Daoy (cell line): Measurements from ENCODE around the gene INPP5E. TPM values are rescaled to one million over a fixed set of nuclear protein-coding genes. Genes with fewer than 3 reads are reported as not detected.

Source experiments
- DNase-seq: peaks from one replicate; pipeline ENCODE4 v3.0.0-alpha.2; 2015; ENCODE audit warnings: low read depth
- total RNA-seq: library from RNA; depleted of rRNA; stranded (reverse); fragments of >200 nt; shearing (Covaris generic); gene quantifications from 2 replicates; pipeline ENCODE4 v1.2.3, GENCODE V29; 2014

INPP5E gene
- total RNA-seq, 1 experiment from 2014 or later = 6.6 TPM

DNA sequence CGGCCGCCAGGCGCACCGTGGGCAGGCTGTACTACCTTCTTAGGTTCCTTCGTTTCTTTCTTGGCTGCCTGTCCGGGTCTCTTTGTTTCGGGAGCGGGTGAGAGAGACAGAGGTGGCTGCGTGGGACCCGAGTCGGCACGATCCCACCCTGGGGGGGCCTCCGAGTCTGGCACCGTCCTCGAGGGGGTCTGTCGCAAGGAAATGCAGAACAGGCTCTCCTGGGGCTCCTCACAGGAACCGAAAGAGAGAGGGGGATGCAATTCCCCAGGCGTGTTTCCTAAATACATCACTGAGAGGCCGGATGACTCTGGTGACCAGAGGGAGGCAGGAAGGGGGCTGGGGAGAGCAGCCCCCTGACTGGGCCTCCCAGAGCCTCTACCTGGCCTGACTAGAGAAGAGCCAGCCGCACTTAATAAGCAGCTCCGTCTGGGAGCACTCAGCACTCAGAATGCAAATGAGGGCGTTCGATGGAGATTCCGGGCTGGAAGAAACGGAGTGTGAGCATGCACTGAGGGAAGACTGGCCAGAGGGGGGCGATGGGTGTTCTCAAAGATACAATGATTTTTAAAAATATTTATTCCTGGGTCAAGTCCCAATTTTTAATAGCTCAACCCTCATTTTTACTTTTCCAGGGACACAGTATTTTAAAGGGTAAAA, 11.7 kb upstream of the INPP5E start:
- no peak for DNase-seq

DNA sequence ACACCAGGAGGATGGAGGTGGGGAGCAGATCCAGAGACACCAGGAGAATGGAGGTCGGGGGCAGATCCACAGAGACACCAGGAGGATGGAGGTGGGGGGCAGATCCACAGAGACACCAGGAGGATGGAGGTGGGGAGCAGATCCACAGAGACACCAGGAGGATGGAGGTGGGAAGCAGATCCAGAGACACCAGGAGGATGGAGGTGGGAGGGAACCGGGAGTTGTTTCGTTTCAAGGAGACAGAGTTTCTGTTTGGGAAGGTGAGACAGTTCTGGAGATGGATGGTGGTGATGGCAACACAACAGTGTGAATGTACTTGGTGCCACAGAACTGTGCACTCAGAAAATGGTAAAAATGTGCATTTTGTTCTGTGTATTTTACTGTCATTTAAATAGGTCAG, 9.0 kb upstream of the INPP5E start:
- no peak for DNase-seq

DNA sequence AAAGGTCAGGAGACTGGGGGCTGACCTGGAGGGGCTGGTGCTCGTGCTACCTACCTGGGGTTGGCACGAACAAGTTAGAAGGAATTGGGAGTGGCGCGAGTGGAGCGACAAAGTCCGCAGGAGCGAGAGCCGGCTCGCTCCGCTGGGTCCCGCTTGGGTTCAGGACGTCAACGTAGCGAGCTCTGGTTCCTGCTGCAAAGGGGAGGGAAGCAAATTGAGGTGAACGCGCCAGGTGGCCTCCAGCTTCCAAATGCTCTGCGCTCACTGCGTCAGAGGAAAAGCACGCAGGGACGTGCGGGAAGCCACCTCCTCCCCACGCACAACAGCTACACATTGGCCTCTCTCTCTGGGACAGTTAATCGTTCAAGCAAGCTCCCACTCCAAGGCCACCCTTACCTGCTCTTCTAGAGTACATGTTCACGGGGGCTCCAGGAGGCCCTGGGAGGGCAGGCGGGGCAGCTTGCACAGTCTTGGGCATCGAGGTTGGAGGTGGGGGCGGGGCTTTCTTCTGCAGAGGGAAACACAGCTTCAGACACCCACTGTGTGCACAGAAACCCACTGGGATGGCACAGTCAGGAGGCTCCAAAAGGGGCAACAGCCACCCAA, 7.6 kb upstream of the INPP5E start:
- DNase-seq = no peak

DNA sequence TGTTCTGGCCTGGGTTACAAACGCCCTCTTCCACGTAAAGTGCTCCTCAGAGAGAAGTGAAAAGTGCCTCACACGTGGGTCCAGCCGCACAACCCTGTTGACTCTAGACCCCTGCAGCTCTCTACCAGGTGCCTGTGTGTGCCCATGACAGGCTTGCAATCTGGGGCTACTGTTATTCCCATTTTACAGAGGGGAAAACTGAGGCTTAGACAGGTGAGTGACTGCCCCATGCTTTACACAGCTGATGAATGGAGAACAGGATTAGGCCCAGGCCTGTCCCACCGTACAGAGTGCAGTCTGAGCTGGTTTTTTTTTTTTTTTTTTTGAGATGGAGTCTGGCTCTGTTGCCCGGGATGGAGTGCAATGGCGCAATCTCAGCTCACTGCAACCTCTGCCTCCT, 6.2 kb upstream of the INPP5E start:
- DNase-seq = no peak

DNA sequence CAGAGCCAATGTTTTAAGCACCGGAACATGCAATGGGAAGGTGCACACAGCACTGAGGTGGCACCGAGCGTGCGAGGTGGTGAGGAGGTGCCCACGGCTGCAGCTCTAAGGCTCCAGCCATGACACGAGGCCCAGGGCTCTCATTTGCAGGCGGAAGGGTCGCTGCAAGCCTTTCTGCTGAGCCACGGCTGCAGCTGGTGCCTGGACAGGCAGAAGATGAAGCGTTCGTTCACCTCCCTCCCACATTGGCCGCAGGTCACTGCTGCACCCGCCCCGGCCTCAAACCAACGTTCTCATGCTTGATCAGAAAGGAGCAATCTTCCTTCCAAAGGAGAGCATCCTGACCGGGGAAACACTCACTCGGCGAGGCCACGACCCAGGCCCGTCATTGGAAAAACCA, 4.5 kb upstream of the INPP5E start:
- DNase-seq = no peak

DNA sequence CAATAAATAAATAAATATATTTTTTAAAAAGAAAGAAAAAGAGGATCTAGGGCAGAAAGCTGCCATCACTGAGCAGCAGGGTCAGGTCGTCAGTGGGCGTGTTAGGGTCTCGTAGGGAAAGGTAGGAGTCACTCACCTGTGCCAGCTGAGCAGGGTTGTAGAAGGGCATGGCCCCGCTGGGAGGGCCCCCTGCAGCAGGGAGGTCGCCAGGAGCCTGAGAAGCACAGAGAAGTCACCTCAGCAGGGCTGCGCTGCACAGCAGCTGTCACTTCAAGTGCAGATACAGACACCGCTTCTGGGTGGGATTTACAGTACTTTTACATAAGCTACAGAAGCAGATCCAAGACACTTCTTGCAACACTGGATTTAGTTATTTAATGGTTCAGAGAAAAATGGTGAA, 4.0 kb upstream of the INPP5E start:
- DNase-seq = no peak

DNA sequence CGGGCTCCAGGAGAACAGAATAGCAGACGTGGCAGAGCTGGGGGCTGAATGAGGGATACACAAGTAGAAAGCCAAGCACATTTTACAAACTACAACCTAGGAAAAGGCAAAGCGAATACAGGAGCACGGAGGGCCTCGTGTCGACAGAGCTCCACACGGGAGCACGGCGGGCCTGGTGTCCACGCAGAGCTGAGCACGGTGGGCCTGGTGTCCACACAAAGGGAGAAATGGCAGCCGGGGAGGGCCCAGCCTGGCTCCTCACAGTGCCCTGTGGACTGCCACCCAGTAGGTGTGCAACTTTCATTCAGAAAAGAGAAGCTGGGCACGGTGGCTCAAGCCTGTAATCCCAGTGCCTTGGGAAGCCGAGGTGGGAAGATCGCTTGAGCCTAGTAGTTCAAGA, 3.4 kb upstream of the INPP5E start:
- no peak for DNase-seq

DNA sequence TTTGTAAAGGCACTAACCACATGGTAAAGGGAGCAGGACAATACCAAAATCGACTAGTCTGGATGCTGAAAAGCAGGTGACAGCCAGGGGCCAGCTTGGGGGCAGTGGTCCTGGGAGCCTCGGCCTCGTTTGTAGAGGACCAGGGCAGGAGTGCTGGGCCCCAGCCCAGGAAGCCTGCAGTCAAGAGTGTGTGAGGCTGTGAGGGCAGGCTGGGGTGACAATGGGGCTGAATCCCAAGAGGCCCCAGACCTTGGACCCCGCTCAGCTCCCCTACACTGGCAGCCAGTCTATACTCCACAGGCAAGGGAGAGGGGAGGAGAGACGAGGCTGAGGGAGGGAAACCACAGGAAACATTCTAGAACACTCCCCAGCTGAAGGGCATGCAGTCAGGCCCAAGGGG, 2.6 kb upstream of the INPP5E start:
- no peak for DNase-seq

DNA sequence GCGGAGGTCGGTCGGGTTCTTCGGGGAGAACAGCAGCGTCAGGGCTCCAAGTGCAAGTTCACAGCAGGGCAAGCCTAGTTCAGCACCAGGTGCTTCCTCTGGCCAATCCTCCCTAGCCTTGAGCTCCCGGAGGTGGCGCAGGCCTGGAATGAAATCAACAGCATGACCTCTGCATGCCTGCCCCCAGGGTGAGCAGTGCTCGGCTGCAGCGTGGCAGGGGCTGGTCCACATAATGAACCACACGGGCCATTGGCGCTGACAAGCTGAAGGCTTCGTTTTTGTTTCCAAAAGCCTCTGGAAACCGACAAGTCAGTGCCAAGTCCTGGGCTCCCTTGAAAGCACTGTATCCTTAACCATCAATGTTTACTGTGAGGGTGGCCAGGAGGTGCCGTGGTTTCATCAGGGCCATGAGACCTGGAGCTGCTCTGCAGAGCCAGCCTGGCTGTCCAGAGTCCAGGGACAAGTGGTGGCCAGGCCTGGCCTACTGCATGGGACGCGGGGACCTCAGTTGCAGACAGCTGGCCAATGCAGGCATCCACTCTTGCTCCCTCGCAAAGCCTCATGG, 2.1 kb upstream of the INPP5E start:
- DNase-seq = no peak

DNA sequence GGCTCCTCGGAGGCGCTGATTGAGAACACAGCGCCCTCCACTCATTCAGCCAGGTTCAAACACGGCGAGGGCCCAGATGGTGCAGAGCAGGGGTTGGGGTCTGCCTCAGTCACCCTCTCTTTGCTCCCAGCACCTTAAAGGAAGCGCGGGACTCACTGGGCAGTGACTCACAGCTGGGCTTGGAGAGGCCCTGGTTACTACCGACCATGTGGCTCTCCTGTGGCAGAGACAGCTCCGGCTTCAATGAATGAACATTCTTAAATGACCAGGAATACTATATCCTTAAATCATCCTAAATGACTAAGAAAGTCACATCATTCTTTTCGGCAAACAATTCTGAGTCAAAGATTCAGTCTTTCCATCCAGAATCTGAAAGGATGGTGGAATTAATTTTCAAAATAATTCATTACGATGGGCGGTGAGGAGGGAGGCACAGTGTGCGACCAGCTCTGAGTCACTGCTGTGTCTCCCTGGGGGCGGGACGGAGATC, 1.6 kb upstream of the INPP5E start:
- DNase-seq = no peak

DNA sequence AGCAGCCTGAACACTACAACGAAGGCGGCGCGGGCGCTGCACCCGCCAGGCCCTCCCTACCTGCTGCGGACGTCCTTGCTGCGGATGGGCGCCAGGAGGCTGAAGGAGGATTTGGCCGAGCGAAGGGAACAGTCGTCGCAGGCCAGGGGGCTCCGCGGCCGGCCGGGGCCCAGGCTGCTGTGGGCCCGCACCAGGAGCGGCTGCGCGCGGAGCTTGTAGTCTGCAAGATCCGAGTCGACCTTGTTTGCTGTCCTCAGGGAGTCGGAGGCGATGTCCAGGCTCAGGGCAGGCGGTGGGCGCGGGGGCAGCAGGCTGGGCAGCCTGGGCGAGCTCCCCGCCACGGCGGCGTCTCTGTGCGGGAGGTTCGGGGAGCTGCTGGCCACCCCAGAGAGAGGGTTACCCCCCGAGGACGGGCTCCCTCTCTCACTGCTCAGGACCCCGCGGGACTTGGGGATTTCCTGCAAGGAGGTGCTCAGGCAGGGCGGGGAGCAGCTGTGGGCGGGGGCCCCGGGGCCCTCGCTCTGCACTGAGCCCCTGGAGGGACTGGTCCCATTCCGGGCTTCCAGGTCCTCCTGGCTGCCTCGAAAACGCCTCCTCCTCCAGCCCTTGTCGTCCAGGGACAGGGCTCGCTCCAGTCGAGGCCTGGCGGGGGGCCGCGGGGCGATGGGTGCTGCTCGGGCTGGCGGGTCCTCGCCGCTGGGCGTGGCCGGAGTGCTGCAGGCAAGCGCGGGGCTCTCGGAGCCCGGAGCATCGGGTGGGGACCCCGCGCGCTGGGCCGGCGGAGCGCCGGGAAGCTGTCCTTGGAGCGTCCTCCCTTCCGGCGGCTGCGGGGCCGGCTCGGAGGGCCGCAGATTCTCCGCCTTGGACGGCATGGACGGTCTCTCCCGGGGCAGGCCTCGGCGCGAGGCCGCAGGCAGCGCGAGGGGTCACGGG, 831 bp downstream of the INPP5E start:
- peak; percentile 52 for DNase-seq

DNA sequence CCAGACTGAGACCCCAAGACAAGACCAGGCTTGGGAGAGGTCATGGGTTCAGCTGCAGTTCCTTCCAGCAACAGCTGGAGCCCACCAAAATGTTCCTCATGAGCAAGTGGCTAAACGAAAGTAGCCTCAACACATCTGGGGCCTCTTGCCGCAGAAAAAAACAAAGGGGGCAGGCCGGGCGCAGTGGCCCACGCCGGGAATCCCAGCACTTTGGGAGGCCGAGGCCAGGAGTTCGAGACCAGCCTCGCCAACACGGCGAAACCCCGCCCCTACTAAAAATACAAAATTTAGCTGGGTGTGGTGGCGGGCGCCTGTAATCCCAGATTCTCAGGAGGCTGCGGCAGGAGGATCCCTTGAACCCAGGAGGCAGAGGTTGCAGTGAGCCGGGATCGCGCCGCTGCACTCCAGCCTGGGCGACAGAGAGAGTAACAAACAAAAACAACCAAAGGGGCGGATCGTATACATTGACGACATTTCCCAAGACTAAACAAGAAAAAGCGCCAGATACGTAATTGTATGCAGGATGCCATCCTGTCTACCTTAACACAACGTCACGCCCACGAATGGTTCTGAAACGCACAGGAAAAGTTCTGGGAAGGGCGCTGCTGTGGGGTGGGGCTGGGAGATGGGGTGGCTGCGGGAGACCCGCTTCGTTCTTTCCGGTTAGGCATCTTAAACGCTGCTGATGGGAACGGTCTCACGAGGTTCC, 1.7 kb downstream of the INPP5E start:
- DNase-seq = no peak

DNA sequence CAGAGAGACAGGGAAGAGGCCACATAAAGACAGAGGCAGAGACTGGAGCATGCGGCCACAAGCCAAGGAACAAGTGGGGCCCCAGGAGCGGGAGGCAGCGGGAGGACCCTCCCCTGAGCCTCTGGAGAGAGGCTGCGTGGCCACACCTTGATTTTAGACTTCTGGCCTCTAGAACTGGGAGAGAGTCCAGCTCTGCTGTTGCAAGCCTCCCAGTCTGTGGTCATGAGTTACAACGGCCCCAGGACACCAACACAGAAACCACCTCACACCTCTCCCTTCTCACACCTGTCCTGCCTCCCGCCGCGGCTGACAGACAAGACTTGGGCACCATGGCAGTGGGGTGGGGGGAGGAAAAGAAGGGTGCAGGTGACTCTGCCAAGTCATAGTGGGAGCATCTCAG, 2.2 kb downstream of the INPP5E start:
- DNase-seq = no peak

DNA sequence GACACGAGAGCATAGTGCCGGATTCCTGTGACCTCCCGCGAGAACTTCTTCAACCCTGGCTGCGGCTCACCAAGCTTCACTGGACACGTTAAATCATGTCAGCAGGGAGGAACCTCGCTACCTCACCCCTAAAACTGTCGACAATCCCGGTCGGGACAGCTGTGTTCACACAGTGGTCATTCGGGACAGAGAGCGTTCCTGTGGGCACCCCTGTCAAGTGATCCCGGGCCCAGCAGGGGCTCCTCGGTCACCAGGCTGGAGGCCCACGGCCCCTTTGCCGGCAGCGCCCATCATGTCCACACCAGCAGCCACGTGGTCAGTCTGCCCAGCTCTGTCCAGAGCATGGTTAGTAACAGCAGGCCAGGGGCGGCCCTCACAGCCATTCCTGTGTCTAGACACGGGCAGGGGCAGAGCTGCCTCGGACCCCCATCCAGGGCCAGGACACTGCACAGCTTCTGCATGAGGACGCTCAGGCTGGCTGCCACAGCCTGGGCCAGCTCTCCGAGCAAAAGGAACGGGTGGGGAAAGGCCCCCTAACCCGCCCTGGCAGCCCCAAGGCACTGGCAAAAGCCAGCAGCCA, 3.5 kb downstream of the INPP5E start:
- DNase-seq = no peak

DNA sequence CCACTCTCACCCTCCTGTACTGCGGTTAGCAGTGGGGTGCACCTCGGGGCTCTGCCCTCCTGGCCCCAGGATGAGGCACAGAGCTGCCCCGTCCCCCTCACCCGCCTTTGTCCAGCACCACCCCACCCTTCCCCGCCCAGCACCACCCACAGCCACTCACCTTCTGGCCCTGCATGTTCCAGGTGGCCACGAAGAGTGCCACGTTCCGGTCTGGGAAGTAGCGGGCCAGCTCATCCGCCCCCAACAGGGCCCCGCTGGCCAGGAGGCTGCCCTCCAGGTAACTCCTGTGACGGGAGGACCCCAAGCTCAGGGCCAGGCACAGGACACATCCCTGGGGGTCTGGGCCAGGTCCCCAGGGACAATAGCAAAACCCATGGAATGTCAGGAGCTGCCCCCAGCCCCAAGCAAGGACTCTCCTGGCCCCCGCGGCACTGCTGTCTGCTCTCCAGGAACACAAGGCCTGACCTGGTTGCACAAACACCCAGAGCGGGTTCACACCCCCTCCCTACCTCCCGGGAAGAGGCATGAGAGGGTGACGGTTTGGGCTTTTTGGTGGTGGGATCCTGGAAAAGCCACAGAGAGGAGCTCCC, 5.0 kb downstream of the INPP5E start:
- no peak for DNase-seq

DNA sequence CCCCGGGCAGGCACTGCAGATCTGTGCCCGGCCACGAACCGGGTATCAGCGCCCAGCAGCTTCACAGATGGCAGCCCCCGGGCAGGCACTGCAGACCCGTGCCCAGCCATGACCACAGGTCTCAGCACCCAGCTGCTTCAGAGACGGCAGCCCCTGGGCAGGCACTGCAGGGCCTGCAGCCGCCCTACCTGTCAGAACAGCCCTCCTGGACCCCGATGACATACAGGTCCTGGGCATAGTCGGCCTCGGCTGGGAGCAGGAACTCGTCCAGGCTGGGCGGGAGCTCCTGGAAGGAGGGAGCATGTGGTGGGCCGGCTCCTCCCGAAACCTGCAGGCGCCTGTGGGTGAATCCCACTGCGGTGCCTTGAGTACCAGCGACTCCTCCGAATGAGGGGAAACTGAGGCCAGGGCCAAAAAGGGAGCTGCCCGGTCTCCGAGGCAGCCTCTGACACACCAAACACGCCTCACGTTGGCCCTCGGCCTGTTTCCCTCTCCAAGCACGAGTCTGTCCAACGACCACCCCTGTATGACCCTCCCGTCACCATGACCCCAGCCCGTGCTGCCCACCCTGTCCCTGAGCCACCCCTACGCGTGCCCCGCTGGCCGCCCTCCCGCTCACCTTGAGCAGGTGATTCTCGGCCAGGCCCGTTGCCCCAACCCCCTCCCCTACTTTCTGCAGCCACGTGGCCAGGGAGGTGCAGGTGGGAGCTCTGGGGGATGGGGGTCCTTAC, 5.6 kb downstream of the INPP5E start:
- no peak for DNase-seq

DNA sequence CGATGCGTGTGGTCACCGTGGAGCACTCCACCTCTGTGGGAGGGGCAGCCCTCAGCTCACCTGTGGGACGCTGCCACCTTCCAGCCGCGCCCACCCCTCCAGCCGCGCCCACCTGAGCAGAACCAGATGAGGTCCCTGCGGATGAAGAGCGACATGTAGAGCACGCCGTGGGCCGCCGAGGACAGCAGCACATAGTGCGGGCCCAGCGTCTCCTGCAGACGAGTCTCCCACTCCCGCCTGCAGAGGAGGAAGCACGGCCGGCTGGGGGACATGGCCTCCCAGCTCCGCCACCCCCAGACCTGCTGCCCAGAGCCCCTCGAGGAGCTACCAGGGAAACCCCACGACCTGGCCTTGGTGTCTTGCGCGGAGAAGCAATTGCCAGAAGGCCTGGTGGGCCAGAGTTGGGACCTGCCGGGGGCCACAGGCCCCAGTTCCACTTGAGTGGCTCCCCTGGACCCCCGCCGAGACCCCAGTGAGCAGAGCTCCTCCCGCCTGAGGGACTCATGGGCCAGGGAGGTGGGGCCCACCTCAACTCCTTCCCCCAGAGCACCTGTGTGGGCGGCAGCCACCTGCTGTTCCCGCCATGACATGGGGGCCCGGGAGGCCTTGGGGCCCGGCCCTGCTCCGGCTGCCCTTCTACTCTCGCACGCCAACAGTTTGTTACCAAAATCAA, 6.5 kb downstream of the INPP5E start:
- DNase-seq = no peak

DNA sequence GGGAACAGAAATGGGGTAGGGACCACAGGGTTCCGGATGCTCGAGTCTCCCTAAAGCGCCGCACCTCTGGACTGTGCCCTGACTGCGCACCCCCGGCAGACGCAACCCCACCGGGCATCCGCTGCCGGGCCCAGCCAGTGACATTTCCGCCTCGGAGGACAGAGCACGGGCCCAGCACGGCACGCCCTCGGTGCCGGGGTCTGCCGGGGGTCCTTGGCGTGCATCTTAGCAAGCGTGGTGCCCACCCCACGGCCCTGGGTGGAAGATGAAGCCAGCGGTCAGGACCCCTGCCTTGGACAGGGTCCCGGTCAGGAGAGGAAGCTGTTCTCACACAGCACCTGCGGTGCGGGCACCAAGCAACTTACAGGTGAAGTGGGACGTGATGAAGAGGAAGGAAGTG, 7.1 kb downstream of the INPP5E start:
- DNase-seq = no peak

DNA sequence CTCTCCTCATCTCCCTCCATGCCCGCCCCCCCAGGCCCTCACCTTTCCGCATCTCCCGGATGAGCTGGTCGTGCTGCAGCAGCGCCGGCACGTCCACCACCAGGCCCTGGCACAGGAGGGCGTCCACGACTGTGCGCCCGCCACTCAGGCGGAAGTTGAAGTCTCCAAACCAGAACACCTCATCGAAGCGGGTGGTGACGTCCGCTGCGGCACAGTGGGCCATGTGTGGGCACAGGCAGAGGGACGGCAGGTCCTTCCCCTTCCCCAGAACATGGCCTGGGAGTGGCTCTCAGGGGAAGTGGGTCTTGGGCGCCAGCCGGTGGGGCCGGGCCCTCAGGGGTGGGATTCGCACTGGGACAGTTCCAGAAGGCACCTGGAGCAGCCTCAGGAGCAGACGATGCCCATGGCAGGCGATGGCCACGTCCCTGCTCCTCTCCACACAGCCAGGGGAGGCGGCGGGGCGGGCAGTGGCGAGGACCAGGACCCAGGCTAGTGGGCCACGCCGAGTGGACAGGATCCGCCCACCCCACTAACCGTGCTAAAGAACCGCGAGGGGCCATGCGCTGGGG, 7.8 kb downstream of the INPP5E start:
- no peak for DNase-seq
